Mesothelial cell of epicardium (in vitro differentiated cells): ENCODE data around the gene C10orf67. TPM values are rescaled to one million over a fixed set of nuclear protein-coding genes. Genes with fewer than 3 reads are reported as not detected.
"Not testable (repeated sequence)": the region's sequence is repeated elsewhere in the genome, so short reads cannot be mapped to it uniquely, and the experiment has no call there.

Experiments
- DNase-seq, 2 experiments: peaks; one replicate each; pipeline ENCODE4 v3.0.0; 2021; ENCODE audit warnings: low spot score in 2 of 2; ENCODE audit not compliant: unreplicated experiment in 2 of 2
- H3K27ac Mint-ChIP-seq: 2 replicates; pipeline ENCODE4 v1.8.0; 2021; ENCODE audit warnings: mixed read lengths
- H3K27me3 Mint-ChIP-seq: 2 replicates; pipeline ENCODE4 v1.8.0; 2021; ENCODE audit warnings: low read depth, mixed read lengths
- H3K36me3 Mint-ChIP-seq: 2 replicates; pipeline ENCODE4 v1.8.0; 2021; ENCODE audit warnings: mixed read lengths
- H3K4me1 Mint-ChIP-seq: 2 replicates; pipeline ENCODE4 v1.8.0; 2021; ENCODE audit warnings: mixed read lengths
- H3K4me3 Mint-ChIP-seq: 2 replicates; pipeline ENCODE4 v1.8.0; 2021; ENCODE audit warnings: mild to moderate bottlenecking, moderate library complexity, mixed read lengths
- H3K9me3 Mint-ChIP-seq: 2 replicates; pipeline ENCODE4 v1.8.0; 2021; ENCODE audit warnings: mixed read lengths
- total RNA-seq: library from RNA; stranded (reverse); gene quantifications from 3 replicates; pipeline ENCODE4 v1.2.1, GENCODE V29; 2021
- TF ChIP-seq, protein P1 (sequence below): fragments of 200-600 bp; sonication (generic); IDR thresholded peaks from one replicate; pipeline ENCODE4 v1.5.0; 2021; ENCODE audit warnings: antibody characterized with exemption; ENCODE audit not compliant: unreplicated experiment

The C10orf67 gene
- total RNA-seq, 1 donor from 2014 or later, result 0.11 TPM

DNA sequence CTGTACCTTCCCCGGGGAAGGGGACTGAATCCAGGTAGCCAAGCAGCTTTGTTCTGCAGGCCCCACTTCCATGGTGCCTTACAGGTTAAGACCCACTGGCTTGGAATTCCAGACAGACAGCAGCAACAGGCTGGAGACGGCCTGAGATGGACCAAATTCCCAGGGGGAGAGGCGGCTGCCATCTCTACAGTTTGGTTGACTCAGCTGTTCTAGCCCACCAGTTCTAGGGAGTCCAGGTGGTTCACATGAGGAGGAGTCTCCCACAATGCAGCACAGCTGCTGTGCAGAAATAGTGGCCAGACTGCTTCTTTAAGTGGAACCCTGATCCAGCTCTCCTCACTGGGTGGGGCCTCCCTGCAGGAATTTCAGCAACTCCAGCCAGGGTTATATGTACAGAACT lies 74.1 kb downstream of the C10orf67 start:
- no peak for DNase-seq
- Mint-ChIP-seq H3K4me1 (no peaks in the 10 kb centered on the region), H3K4me3 (no peak overlapping the region), H3K27ac (no peak overlapping the region), H3K27me3 (peaks cover 12% of the 10 kb centered on the region), H3K36me3 (no peaks in the 10 kb centered on the region), H3K9me3 (peaks cover 34% of the 10 kb centered on the region)
- TF ChIP-seq, protein P1, sequence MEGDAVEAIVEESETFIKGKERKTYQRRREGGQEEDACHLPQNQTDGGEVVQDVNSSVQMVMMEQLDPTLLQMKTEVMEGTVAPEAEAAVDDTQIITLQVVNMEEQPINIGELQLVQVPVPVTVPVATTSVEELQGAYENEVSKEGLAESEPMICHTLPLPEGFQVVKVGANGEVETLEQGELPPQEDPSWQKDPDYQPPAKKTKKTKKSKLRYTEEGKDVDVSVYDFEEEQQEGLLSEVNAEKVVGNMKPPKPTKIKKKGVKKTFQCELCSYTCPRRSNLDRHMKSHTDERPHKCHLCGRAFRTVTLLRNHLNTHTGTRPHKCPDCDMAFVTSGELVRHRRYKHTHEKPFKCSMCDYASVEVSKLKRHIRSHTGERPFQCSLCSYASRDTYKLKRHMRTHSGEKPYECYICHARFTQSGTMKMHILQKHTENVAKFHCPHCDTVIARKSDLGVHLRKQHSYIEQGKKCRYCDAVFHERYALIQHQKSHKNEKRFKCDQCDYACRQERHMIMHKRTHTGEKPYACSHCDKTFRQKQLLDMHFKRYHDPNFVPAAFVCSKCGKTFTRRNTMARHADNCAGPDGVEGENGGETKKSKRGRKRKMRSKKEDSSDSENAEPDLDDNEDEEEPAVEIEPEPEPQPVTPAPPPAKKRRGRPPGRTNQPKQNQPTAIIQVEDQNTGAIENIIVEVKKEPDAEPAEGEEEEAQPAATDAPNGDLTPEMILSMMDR, result no peak

DNA sequence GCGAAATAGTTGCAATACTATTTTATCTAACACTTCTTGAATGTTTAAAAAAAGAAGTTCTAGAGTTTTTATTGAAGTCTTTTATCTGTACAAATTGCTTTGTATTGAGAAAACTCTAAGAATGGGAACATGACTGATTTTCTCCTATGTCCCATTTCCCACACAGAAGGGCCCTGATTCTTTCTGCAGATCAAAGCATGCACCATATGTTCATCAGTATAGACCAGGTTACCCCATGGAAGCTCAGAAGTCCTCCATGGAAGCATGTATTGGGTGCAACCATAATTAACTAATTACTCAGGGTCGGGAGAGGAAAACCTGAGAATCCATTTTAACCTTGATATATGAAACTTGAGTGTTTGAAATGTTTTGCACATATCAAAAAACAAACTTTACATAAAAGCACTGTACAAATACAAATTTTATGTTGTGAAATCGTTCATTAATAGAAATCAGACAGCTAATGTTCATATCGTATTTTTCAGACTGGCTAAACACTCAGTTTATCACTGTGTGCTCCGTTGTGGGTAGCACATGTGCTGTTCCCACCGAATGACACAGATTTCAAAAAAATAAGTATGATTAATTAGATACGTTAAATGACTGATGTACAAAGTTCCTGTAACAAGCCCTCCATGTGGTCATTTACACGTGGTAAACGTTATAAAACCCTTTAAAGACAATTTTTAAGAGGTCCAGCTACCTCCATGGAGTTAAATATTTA lies 81.0 kb downstream of the C10orf67 start:
- no peak for DNase-seq
- Mint-ChIP-seq H3K4me1 (no peaks in the 10 kb centered on the region), H3K27ac (no peak overlapping the region), H3K27me3 (peaks cover 70% of the 10 kb centered on the region), H3K9me3 (no peaks in the 10 kb centered on the region), H3K4me3 (no peak overlapping the region), H3K36me3 (no peaks in the 10 kb centered on the region)
- TF ChIP-seq, protein P1, result no peak

GRCh38 chr10:23262928-23263327 lies 81.7 kb downstream of the C10orf67 start:
- no peak for DNase-seq
- no peaks in the 10 kb centered on the region for H3K9me3 Mint-ChIP-seq

DNA sequence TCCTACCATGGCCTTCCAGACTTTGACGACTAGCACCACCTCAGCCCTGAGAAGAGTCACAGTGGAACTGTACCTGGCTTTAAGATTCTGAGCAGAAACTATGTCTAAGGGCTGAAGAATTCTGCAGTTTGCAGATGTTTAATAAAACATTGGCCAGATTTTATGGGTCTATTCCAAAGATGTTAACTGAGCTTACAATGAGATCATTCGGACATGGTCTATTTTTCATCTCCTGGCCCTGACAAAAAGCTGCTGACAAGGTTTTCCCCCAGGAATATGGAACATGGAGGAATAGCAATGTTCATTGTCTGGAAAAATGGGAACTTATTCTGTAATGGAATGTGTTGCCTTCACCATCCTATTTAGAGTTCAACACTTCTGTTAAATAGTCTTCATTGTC lies 86.1 kb downstream of the C10orf67 start:
- TF ChIP-seq, protein P1, result no peak
- Mint-ChIP-seq H3K36me3 (no peaks in the 10 kb centered on the region), H3K9me3 (no peaks in the 10 kb centered on the region), H3K27me3 (peaks cover 76% of the 10 kb centered on the region), H3K27ac (no peak overlapping the region), H3K4me1 (no peaks in the 10 kb centered on the region), H3K4me3 (no peak overlapping the region)
- no peak for DNase-seq

More at GRCh38 chr10:23262928-23263327, 81.7 kb downstream of the C10orf67 start:
- H3K4me3 Mint-ChIP-seq, result no peak overlapping the region
- H3K27ac Mint-ChIP-seq, result no peak overlapping the region
- no peaks in the 10 kb centered on the region for H3K4me1 Mint-ChIP-seq
- H3K36me3 Mint-ChIP-seq, result no peaks in the 10 kb centered on the region
- TF ChIP-seq, protein P1, result no peak
- peaks cover 74% of the 10 kb centered on the region for H3K27me3 Mint-ChIP-seq

GRCh38 chr10:23253780-23254179 lies 90.8 kb downstream of the C10orf67 start:
- H3K4me3 Mint-ChIP-seq, result no peak overlapping the region
- no peak for DNase-seq
- H3K4me1 Mint-ChIP-seq, result no peaks in the 10 kb centered on the region
- no peak overlapping the region for H3K27ac Mint-ChIP-seq
- TF ChIP-seq, protein P1, result no peak
- H3K36me3 Mint-ChIP-seq, result no peaks in the 10 kb centered on the region
- peaks cover 5% of the 10 kb centered on the region for H3K9me3 Mint-ChIP-seq
- H3K27me3 Mint-ChIP-seq, result peaks cover 70% of the 10 kb centered on the region

GRCh38 chr10:23252859-23253258 lies 91.7 kb downstream of the C10orf67 start:
- peaks cover 73% of the 10 kb centered on the region for H3K27me3 Mint-ChIP-seq
- not testable (repeated sequence) for H3K9me3 Mint-ChIP-seq, H3K4me1 Mint-ChIP-seq, H3K4me3 Mint-ChIP-seq, H3K27ac Mint-ChIP-seq, DNase-seq, H3K36me3 Mint-ChIP-seq

DNA sequence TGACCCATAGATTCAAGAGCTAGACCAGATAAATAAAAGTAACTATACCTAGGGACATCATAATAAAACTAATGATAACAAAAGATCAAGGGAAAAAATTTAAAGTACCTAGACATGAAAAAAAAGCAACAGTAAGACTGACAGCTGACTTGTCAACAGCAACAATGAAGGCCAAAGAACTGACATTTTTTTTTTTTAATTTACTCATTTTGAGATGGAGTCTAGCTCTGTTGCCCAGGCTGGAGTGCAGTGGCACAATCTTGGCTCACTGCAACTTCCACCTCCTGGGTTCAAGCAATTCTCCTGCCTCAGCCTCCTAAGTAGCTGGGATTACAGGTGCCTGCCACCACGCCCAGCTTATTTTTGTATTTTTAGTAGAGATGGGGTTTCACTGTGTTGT lies 102.8 kb downstream of the C10orf67 start:
- not testable (repeated sequence) for DNase-seq, H3K4me1 Mint-ChIP-seq, H3K4me3 Mint-ChIP-seq, H3K36me3 Mint-ChIP-seq, H3K27ac Mint-ChIP-seq
- peaks cover 38% of the 10 kb centered on the region for H3K27me3 Mint-ChIP-seq
- peaks cover 38% of the 10 kb centered on the region for H3K9me3 Mint-ChIP-seq
